GM23338 (cell line): ENCODE measurements around the gene NPY4R.
"Not testable (repeated sequence)": the region's sequence is repeated elsewhere in the genome, so short reads cannot be mapped to it uniquely, and the experiment has no call there.

ENCODE experiments used
- CTCF ChIP-seq, 2 experiments: fragments of 200-600 bp in 1 of 2; sonication (generic) in 1 of 2; conservative IDR thresholded peaks; 2 replicates each; pipeline versions ENCODE4 v1.5.1 to v1.6.1; 2016 to 2017; ENCODE audit warnings: antibody characterized with exemption in 2 of 2, low read depth in 2 of 2, mild to moderate bottlenecking in 2 of 2, moderate library complexity in 1 of 2
- EZH2 ChIP-seq: fragments of 200-600 bp; sonication (generic); IDR thresholded peaks from one replicate; pipeline ENCODE4 v1.8.0; 2017; ENCODE audit warnings: antibody characterized with exemption, mild to moderate bottlenecking, low read depth; ENCODE audit not compliant: unreplicated experiment
- EZH2phosphoT487 ChIP-seq: fragments of 200-600 bp; sonication (generic); IDR thresholded peaks from one replicate; pipeline ENCODE4 v1.8.1; 2018; ENCODE audit warnings: antibody characterized with exemption; ENCODE audit not compliant: unreplicated experiment
- STAT1 ChIP-seq: IDR thresholded peaks from one replicate; pipeline ENCODE4 v1.6.1; 2016; ENCODE audit warnings: antibody characterized with exemption; ENCODE audit not compliant: unreplicated experiment

GRCh38 chr10:46423550-46423949, 42.2 kb downstream of the NPY4R start:
- TF ChIP-seq STAT1; EZH2; EZH2phosphoT487; CTCF (conservative IDR thresholded peaks at IDR 0.05; ENCODE audit: low read depth in 2 of 2): not testable (repeated sequence)
